GM21723 (cell line): ENCODE data around the gene SLC8A1.

Experiments used
- ATAC-seq: cut with Tn5 transposase; IDR thresholded peaks from one replicate; pipeline ENCODE4 v1.9.1; 2021; ENCODE audit warnings: mild to moderate bottlenecking, moderate library complexity; ENCODE audit not compliant: unreplicated experiment

Gene SLC8A1

GRCh38 chr2:40169856-40170255 is 282.0 kb downstream of the SLC8A1 start:
- no peak for ATAC-seq

- ATAC-seq, result no peak
These were observed 282.5 kb downstream of the SLC8A1 start for GRCh38 chr2:40169430-40169829.

GRCh38 chr2:40168546-40168945 is 283.3 kb downstream of the SLC8A1 start:
- ATAC-seq, result no peak

- no peak for ATAC-seq
These were observed 283.9 kb downstream of the SLC8A1 start for GRCh38 chr2:40168032-40168431.

DNA sequence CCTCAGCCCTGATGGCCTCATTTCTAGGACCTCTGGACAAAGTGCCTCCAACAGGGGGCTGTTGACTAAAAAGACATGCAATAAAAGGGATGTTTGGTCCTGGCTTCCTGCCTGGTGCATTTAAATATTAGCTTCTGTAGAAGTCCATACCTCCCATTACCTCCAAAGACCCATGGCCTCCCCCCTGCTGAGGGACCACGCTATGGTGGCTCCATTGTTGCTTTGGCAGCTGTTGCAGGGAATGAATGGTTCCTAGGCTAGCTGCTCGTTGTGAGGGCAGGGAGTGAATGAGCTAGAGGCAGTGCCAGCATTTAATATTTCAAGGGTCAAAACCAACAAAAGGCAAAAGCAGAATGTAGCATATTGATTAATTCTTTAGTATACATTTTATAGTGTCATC is 285.9 kb downstream of the SLC8A1 start:
- no peak for ATAC-seq

GRCh38 chr2:40165509-40165844 is 286.4 kb downstream of the SLC8A1 start:
- no peak for ATAC-seq

- ATAC-seq, result no peak
These were observed 287.0 kb downstream of the SLC8A1 start for GRCh38 chr2:40164736-40165508.

DNA sequence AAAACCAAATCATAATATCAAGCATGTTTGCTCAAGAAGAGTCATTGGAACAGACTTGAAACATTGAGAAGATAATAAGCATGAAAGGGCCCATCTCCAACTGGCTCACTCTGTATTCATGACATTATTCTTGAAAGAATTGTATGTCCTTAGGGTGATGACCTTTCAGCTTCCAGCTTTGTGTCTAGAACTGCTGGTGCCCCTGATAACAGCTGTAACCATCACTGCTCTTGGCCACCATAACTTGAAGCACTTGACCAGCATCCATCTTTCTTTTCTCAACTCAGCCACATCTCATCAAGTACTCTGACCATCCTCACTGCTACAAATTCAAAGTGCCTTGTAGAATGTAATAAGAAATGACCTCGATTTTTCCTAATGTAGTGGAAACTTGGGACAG is 289.9 kb downstream of the SLC8A1 start:
- ATAC-seq, result no peak

DNA sequence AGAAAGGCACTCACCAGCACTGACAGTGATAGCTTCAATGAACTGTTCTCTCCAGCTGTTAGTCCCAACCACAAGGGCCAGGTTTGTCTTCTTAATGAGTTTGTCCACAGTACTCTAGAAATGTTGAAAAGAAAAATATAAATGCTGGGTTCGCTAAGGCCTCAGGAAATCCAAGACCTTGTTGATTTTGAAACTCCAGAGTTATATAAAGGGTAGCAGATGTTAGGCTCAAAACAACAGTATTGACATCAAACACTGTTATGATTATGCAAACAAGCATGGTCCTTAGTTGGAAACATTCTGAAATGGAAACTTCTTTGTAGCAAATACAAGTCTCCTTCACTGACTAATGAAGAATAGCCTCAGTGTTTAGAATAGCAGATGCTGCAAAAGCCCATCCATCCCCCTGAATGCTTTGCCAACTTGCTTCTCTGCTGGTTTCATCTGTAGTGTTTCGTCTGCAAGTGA is 291.1 kb downstream of the SLC8A1 start:
- ATAC-seq, result no peak

DNA sequence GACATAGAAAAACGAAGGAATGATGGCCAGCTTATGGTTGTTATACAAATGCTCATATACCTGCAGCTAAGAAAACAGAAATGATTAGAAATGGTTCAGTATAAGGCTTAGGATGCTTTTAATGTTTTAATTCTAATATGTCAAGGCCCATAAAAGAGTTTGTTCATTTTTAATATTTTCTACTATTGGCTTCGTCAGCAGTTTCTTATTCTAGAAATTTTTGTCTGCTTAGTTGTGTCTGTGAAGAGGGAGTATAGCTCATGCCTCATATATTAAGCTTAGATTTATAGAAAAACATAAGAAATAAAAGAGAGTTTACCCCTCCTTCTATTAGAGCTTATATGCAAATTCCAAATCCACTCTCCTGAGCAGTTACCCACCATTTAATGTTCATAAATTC is 292.6 kb downstream of the SLC8A1 start:
- no peak for ATAC-seq

- ATAC-seq, result no peak
These were observed 293.1 kb downstream of the SLC8A1 start for GRCh38 chr2:40158781-40159180.

GRCh38 chr2:40155728-40156127 is 296.2 kb downstream of the SLC8A1 start:
- no peak for ATAC-seq

GRCh38 chr2:40150266-40150665 is 301.6 kb downstream of the SLC8A1 start:
- no peak for ATAC-seq

DNA sequence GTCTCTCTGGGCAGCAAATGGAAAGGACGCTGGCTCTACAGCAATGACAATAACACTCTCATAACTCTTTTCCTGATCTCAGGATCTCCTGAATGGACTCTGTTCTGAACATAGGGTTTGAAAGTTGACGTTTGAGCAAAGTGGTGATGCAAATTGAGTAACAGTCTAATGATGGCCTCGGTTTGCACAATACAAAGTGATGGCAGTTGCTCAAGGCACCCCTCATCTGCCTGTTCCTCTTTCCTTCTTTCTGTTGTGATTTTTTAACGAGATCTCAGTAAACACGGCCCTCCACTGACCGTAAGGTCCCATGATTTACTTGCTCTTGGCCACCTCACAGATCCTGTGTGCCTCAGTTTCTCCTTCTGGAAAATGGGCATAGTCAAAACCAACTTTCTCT is 303.6 kb downstream of the SLC8A1 start:
- ATAC-seq, result no peak

GRCh38 chr2:40147360-40147759 is 304.5 kb downstream of the SLC8A1 start:
- no peak for ATAC-seq

GRCh38 chr2:40144022-40144421 is 307.9 kb downstream of the SLC8A1 start:
- ATAC-seq, result no peak

DNA sequence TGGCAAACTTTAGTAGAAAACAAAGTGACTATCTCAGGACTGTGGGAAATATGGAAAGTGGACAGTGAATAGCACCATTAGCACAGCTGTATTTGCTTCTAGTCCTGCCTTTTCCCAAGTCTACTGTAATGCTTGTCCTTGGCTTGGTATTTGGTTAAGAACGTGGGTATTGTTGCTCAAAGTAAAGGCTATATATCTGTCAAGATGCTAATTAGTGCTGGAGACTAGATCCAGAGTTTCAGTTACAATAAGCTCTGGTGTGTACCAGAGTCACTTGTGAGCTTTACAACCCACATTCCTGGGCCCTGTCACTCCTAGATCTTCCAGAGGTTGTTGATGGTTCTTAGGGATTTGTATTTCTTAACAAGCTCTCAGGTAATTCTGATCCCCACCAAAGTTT is 313.6 kb downstream of the SLC8A1 start:
- no peak for ATAC-seq

DNA sequence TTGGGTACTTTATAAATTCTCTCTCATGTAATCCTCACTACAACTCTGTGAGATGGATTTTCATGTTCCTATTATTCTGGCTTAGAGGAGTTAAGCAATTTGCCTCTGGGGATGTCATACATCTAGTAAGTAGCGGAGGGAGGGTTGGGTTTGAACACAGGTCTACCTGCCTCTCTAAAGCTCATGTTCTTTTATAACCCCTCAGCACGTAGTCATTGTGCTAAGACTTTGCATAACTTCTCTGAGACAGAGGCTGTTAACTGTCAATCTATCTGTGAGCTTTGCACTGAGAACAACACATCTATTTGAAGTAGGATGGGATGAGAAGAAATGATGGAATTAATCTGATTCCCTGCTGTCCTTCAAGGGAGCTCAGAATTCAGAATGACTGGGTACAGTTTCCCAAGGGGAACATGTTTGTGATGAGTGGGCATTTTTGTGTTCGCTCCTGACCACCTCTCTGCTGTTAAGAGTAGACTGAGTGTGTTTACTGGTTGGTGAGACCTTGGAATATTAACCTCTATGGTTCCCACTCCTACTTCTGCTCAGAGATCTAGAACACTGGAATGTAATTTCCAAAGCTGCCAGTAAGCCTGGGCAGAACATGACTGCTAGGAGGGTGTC is 320.7 kb downstream of the SLC8A1 start:
- ATAC-seq, result no peak

- ATAC-seq, result no peak
These were observed 321.5 kb downstream of the SLC8A1 start for GRCh38 chr2:40130251-40130994.

DNA sequence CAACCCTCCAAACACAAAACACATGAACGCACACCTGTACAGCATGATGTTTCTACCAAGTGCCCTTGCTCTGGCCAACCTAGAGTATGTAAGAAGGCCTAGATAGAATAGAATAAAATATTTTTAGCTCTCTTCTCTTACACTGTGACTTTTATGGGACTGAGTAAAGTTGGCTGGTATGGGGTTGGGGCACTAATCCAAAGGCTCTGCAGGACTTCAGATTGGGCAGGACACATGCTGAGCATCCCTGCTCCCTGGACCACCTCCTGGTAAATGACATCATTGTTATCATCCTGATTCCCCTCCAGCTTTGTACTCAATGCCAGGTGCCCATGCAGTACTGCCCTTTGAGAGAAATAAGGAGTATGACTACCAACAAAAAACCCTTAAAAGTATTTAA is 322.2 kb downstream of the SLC8A1 start:
- ATAC-seq, result no peak

DNA sequence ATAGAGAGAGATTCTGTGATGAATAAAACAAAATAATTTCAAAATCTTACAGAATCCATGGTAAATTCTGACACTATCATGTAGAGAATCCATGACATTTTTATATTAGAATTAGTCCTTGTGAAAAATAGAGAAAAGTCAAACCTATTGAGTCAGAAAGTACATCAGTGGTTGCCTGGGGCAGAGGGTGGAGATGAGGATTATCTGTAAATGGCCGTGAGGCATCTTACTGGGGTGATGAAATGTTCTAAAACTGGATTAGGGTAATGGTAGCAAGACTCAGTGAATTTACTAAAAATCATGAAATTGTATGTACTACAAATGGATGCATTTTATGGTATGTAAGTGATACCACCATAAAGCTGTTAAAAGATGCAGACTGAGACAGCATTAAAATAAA is 323.1 kb downstream of the SLC8A1 start:
- no peak for ATAC-seq
